Measurements from ENCODE around the gene ACER3. TPM values are rescaled to one million over a fixed set of nuclear protein-coding genes. Genes with fewer than 3 reads are reported as not detected.
A peak's percentile ranks its signal among the peaks of the same experiment; 100 is the strongest.

ACER3 gene
- total RNA-seq, 4 donors from 2014 or later, result 9.3 to 25.7 (median 14.2) TPM

DNA sequence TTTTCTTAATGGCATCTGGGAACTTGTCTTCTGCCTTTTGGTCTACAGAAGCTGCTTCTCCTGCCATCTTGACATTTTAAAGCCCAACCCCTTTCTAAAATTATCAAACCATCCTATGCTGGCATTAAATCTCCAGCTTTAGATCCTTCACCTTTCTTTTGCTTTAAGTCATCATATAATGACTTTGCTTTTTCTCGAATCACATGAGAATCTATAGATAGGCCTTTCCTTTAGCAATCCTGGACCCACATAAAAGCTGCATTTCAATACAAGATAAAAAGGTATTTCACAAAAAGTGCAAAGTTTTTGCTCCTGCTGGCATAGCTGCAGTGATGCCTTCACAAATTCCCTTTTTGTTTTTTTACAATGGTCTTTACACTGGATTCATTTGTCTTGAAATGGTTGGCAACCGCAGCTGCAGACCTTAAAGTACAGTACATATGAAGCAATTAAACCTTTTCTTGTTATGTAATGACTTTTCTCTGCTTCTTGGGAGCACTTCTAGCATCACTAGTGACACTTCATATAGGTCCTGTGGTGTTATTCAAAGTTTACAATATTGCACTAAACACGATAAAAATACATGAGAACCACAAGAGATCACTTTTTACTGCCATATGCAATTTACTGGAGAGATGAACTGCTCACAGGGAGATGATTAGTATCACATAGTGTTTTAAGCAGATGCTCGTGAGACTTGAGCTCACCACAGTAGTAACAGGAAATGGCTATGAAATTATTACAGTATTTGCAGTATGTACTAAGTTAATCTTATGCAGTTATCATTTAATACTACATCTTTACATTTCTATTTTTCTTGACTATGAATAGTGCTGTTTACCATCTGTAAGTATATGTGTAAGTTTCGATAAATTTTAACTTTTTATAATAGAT is 41.6 kb downstream of the ACER3 start:
- TF ChIP-seq EP300 (IDR thresholded peaks at IDR 0.05) (no peak), POLR2A (IDR thresholded peaks at IDR 0.05) (no peak), POLR2AphosphoS5 (IDR thresholded peaks at IDR 0.05) (no peak)
- TF ChIP-seq, protein P1, sequence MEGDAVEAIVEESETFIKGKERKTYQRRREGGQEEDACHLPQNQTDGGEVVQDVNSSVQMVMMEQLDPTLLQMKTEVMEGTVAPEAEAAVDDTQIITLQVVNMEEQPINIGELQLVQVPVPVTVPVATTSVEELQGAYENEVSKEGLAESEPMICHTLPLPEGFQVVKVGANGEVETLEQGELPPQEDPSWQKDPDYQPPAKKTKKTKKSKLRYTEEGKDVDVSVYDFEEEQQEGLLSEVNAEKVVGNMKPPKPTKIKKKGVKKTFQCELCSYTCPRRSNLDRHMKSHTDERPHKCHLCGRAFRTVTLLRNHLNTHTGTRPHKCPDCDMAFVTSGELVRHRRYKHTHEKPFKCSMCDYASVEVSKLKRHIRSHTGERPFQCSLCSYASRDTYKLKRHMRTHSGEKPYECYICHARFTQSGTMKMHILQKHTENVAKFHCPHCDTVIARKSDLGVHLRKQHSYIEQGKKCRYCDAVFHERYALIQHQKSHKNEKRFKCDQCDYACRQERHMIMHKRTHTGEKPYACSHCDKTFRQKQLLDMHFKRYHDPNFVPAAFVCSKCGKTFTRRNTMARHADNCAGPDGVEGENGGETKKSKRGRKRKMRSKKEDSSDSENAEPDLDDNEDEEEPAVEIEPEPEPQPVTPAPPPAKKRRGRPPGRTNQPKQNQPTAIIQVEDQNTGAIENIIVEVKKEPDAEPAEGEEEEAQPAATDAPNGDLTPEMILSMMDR (IDR thresholded peaks at IDR 0.05), result no peak
- Histone ChIP-seq H3K36me3 (no peaks in the 10 kb centered on the region), H3K9me3 (no peaks in the 10 kb centered on the region), H3K27ac (no peak overlapping the region), H3K4me1 (no peaks in the 10 kb centered on the region), H3K4me3 (no peak overlapping the region), H3K27me3 (no peaks in the 10 kb centered on the region)
- WGBS, 2 donors (ENCODE audit: low coverage in 1 of 2), result 92 to 98% methylated on average over 4 to 5 of the region's 5 CpGs
- no peak for ATAC-seq

DNA sequence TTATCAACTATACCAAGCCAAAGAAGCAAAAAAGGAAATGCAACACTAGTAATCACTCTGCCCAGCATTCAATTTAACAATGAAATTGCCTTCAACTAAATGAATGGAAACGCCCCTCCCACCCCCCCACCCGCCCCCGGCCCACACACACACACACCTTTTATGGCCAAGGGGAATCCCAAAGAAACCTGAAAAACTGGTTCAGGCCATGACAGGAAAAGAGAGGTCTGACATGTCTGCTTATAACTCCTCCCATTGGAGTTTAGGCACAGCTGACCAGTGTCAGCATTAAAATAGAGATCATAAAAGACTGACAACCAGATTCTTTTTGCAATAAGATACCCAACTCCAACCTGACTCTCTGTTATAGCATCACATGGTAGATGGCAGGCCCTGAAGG is 42.6 kb downstream of the ACER3 start:
- no peaks in the 10 kb centered on the region for H3K27me3 ChIP-seq
- no peak for ATAC-seq
- H3K36me3 ChIP-seq, result no peaks in the 10 kb centered on the region
- H3K4me3 ChIP-seq, result no peak overlapping the region
- no peak overlapping the region for H3K27ac ChIP-seq
- WGBS, 2 donors (ENCODE audit: low coverage in 1 of 2), result 14 to 49% methylated on average over 1 to 2 of the region's 3 CpGs
- no peaks in the 10 kb centered on the region for H3K4me1 ChIP-seq
- TF ChIP-seq POLR2AphosphoS5 (IDR thresholded peaks at IDR 0.05), result no peak
- TF ChIP-seq, protein P1 (IDR thresholded peaks at IDR 0.05), result no peak
- TF ChIP-seq EP300 (IDR thresholded peaks at IDR 0.05), result no peak
- no peak for TF ChIP-seq POLR2A (IDR thresholded peaks at IDR 0.05)
- H3K9me3 ChIP-seq, result no peaks in the 10 kb centered on the region

DNA sequence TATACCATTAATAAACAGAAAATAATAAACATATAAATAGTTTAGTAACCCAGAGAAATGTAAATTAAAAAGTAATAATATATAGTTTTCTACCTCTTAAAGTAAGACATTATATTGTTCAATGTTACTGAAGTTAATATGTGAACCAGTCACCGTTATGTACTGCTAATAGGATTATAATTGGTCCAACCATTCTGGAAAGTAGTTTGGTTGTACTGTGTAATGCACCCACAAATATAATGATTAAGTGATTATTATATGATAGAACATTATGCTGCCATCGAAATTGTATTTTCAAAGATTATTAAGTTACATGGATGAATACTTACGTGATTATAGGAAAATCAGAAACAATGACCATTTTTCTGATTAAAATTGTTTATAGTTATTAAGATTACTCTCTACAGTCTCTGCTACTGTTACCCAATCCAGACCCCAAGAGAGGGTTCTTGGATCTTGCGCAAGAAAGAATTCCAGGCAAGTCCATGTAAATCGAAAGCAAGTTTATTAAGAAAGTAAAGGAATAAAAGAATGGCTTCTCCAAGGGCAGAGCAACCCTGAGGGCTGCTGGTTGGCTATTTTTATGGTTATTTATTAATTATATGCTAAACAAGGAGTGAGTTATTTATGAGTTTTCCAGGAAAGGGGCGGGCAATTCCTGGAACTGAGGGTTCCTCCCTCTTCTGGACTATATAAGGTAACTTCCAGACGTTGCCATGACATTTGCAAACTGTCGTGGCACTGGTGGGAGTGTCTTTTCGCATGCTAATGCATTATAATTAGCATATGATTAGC is 50.1 kb downstream of the ACER3 start:
- no peaks in the 10 kb centered on the region for H3K36me3 ChIP-seq
- H3K27me3 ChIP-seq, result no peaks in the 10 kb centered on the region
- H3K27ac ChIP-seq, result no peak overlapping the region

DNA sequence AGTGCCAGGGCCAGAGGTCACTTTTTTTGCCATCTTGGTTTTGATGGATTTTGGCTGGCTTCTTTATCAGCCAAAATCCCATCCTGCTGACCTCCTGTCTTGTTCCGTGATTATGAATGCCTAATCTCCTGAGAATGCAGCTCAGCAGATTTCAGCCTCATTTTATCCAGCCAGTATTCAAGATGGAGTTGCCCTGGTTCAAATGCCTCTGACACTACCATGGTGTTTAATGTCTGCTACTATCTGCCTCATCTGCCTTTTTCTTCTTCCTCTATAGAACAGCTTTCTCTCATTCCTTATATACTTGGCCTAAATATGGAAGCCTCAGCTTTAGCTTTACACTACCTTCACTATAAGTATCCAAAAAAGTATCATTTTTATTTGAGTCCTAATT is 50.7 kb downstream of the ACER3 start:
- WGBS, 2 donors (ENCODE audit: low coverage in 1 of 2), result 67% methylated on average over 1 of the region's 1 CpG; no CpG with 5 or more reads in 1 of the 2 donors
- Histone ChIP-seq H3K27me3 (no peaks in the 10 kb centered on the region), H3K4me3 (no peak overlapping the region), H3K9me3 (no peaks in the 10 kb centered on the region), H3K4me1 (no peaks in the 10 kb centered on the region), H3K36me3 (no peaks in the 10 kb centered on the region), H3K27ac (no peak overlapping the region)
- no peak for TF ChIP-seq POLR2AphosphoS5 (IDR thresholded peaks at IDR 0.05)
- no peak for ATAC-seq

More for the DNA sequence above, 50.1 kb downstream of the ACER3 start:
- Histone ChIP-seq H3K9me3 (no peaks in the 10 kb centered on the region), H3K4me1 (no peaks in the 10 kb centered on the region), H3K4me3 (no peak overlapping the region)
- peak; percentile 60 for ATAC-seq
- TF ChIP-seq EP300 (IDR thresholded peaks at IDR 0.05), result no peak
- TF ChIP-seq, protein P1 (IDR thresholded peaks at IDR 0.05), result no peak
- TF ChIP-seq POLR2A (IDR thresholded peaks at IDR 0.05), result no peak
- no peak for TF ChIP-seq POLR2AphosphoS5 (IDR thresholded peaks at IDR 0.05)
- 74 to 82% methylated on average over 7 to 9 of the region's 9 CpGs for WGBS, 2 donors (ENCODE audit: low coverage in 1 of 2)

DNA sequence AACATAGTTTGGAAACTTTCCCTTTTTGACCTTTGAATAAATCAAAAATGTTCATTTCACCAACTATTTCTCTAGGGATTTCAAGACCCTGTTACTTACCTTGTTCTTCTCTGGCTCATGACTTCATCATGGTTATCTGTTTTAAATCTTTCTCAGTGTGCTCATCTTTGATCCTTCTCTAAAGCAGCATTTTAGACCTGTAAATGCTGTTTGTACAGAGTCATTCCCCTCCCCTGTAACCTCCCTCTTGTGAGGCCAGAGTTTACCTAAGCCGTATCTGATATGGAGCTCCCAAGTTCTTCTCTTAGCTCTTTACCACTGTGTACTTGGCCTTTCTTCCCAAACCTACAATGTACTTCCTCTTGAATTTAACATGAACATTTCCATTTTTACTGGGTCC is 56.0 kb downstream of the ACER3 start:
- no peak overlapping the region for H3K4me3 ChIP-seq
- TF ChIP-seq POLR2A (IDR thresholded peaks at IDR 0.05) (no peak), POLR2AphosphoS5 (IDR thresholded peaks at IDR 0.05) (no peak), EP300 (IDR thresholded peaks at IDR 0.05) (no peak)
- TF ChIP-seq, protein P1 (IDR thresholded peaks at IDR 0.05), result no peak
- no peaks in the 10 kb centered on the region for H3K27me3 ChIP-seq
- ATAC-seq, result no peak
- H3K27ac ChIP-seq, result no peak overlapping the region
- 87 to 100% methylated on average over 1 of the region's 1 CpG for WGBS, 2 donors (ENCODE audit: low coverage in 1 of 2)
- peaks cover 0 to 18% (median 0%) of the 10 kb centered on the region in 3 donors for H3K4me1 ChIP-seq
- H3K9me3 ChIP-seq, result no peaks in the 10 kb centered on the region
- no peaks in the 10 kb centered on the region for H3K36me3 ChIP-seq

Measured in gastroesophageal sphincter (tissue), 4 donors.